Measurements from ENCODE around the gene COMT. TPM values are rescaled to one million over a fixed set of nuclear protein-coding genes. Genes with fewer than 3 reads are reported as not detected.
"Not testable (repeated sequence)": the region's sequence is repeated elsewhere in the genome, so short reads cannot be mapped to it uniquely, and the experiment has no call there.

COMT gene
- total RNA-seq, 1 donor from 2014 or later: 240 TPM

GRCh38 chr22:19903031-19903430 is 38.5 kb upstream of the COMT start:
- DNase-seq (ENCODE audit: extremely low spot score in 2 of 2): no peak
- TF ChIP-seq, protein P1, sequence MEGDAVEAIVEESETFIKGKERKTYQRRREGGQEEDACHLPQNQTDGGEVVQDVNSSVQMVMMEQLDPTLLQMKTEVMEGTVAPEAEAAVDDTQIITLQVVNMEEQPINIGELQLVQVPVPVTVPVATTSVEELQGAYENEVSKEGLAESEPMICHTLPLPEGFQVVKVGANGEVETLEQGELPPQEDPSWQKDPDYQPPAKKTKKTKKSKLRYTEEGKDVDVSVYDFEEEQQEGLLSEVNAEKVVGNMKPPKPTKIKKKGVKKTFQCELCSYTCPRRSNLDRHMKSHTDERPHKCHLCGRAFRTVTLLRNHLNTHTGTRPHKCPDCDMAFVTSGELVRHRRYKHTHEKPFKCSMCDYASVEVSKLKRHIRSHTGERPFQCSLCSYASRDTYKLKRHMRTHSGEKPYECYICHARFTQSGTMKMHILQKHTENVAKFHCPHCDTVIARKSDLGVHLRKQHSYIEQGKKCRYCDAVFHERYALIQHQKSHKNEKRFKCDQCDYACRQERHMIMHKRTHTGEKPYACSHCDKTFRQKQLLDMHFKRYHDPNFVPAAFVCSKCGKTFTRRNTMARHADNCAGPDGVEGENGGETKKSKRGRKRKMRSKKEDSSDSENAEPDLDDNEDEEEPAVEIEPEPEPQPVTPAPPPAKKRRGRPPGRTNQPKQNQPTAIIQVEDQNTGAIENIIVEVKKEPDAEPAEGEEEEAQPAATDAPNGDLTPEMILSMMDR (IDR thresholded peaks at IDR 0.05): no peak
- no peak for TF ChIP-seq POLR2A (IDR thresholded peaks at IDR 0.05)
- no peak for TF ChIP-seq POLR2AphosphoS5 (IDR thresholded peaks at IDR 0.05; ENCODE audit: insufficient read depth in 1 of 2, low read depth in 1 of 2)
- Histone ChIP-seq H3K27me3 (no peaks in the 10 kb centered on the region), H3K9me3 (no peaks in the 10 kb centered on the region), H3K36me3 (peaks cover 0 to 2% of the 10 kb centered on the region in 2 donors), H3K4me1 (no peaks in the 10 kb centered on the region), H3K27ac (no peak overlapping the region), H3K4me3 (no peak overlapping the region)
- intact Hi-C loops (cut with DNase I): no loop called here

- intact Hi-C loops (cut with DNase I): no loop called here
- Histone ChIP-seq H3K4me1 (no peaks in the 10 kb centered on the region), H3K36me3 (no peaks in the 10 kb centered on the region), H3K27ac (no peak overlapping the region), H3K9me3 (no peaks in the 10 kb centered on the region), H3K27me3 (no peaks in the 10 kb centered on the region), H3K4me3 (no peak overlapping the region)
- TF ChIP-seq POLR2AphosphoS5 (IDR thresholded peaks at IDR 0.05; ENCODE audit: insufficient read depth in 1 of 2, low read depth in 1 of 2): no peak
- no peak for DNase-seq (ENCODE audit: extremely low spot score in 2 of 2)
These were observed 38.1 kb upstream of the COMT start for GRCh38 chr22:19903513-19903912.

DNA sequence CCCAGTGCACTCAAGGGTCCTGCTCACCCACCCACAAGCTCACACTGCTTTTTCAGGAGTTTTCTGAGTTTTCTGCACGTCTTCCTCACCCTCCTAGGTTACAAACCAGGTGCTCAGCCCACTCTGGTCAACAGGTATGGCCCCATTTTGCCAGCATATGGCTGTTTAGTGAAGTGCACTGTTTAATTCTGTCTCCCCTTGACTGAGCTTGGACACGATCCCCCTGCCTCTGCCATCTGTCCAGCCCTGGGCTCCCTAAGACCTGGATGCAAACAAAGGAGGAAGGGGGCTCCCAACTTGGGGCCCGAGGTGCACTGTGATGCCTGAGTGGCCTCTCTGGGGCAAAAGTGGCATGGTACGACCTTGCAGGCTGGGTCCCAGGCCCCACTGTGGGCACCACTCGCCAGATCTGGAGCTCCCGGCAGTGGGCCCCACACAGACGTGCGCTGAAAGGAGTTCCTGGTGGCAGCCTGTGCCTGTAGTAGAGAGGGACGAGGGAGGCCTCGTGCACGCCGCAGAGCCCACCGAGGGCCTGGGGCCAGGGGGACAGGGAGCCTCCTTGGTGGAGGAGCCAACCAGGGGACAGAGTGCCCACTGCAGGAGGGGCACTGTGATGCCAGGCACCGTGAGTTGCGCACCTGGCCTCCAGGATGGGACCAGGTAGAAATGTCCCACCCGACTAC is 37.3 kb upstream of the COMT start:
- TF ChIP-seq, protein P1 (IDR thresholded peaks at IDR 0.05): no peak
- TF ChIP-seq POLR2A (IDR thresholded peaks at IDR 0.05): no peak
- Histone ChIP-seq H3K9me3 (no peaks in the 10 kb centered on the region), H3K27ac (no peak overlapping the region), H3K4me3 (no peak overlapping the region), H3K36me3 (no peaks in the 10 kb centered on the region), H3K4me1 (no peaks in the 10 kb centered on the region), H3K27me3 (no peaks in the 10 kb centered on the region)
- intact Hi-C loops (cut with DNase I): no loop called here
- no peak for DNase-seq (ENCODE audit: extremely low spot score in 2 of 2)

GRCh38 chr22:19904935-19905334 is 36.6 kb upstream of the COMT start:
- intact Hi-C loops (cut with DNase I): no loop called here
- DNase-seq (ENCODE audit: extremely low spot score in 2 of 2): no peak
- Histone ChIP-seq H3K27me3 (no peaks in the 10 kb centered on the region), H3K4me3 (no peak overlapping the region), H3K4me1 (no peaks in the 10 kb centered on the region), H3K27ac (no peak overlapping the region), H3K9me3 (no peaks in the 10 kb centered on the region), H3K36me3 (no peaks in the 10 kb centered on the region)
- TF ChIP-seq POLR2A (IDR thresholded peaks at IDR 0.05): no peak

DNA sequence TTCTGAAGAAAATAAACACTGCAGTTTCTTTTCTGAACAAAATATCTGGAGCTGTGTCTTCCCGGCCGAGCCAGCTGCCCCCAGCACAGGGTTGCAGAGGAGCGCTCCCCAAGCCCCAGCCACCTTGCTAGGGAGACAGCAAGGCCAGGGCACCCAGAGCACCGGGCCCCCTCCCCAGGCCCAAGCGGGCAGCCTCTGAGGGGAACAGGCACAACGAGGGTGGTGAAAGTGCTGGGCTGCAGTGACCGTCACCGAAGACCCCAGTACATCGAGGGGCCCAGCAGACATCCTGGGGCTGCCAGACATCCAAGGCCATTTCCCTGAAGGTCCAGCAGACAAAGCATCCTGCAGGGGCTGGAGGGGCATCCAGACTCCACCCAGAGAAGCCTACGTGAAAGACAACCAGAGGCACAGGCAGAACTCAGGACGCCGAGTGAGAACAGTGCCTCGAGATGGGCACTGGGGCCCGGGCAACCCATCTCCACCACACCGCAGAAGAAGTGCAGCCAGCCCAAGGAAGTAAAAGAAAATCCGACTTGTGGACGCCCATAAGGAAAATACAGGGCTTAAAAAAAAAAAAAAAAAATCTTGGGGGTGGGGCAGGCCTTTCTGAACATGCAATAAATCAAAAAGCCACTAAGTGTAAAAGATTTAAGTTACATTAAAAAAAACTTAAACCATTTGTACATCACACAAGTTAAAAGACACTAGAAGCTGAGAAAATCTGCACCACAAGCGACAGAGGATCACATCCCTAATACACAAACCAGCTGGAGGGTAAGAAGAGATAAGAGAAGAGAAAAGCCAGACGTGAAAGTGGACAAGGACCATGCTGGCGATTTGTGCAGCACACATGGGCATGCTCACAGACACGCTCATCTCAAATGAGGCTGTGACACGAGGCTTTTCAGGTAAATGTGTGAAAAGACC is 36.0 kb upstream of the COMT start:
- Histone ChIP-seq H3K36me3 (no peaks in the 10 kb centered on the region), H3K9me3 (no peaks in the 10 kb centered on the region), H3K4me1 (no peaks in the 10 kb centered on the region), H3K27me3 (no peaks in the 10 kb centered on the region), H3K27ac (no peak overlapping the region), H3K4me3 (no peak overlapping the region)
- intact Hi-C loops (cut with DNase I): no loop called here
- TF ChIP-seq POLR2A (IDR thresholded peaks at IDR 0.05) (no peak), POLR2AphosphoS5 (IDR thresholded peaks at IDR 0.05; ENCODE audit: insufficient read depth in 1 of 2, low read depth in 1 of 2) (no peak)
- TF ChIP-seq, protein P1 (IDR thresholded peaks at IDR 0.05): no peak
- no peak for DNase-seq (ENCODE audit: extremely low spot score in 2 of 2)

DNA sequence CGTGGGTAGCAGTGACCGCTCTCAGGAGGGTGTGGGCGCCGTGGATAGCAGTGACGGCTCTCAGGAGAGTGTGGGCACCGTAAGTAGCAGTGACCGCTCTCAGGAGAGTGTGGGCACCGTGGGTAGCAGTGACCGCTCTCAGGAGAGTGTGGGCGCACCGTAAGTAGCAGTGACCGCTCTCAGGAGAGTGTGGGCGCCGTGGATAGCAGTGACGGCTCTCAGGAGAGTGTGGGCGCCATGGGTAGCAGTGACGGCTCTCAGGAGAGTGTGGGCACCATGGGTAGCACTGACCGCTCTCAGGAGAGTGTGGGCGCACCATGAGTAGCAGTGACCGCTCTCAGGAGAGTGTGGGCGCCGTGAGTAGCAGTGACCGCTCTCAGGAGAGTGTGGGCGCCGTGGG is 34.7 kb upstream of the COMT start:
- H3K4me1 ChIP-seq; H3K36me3 ChIP-seq; H3K9me3 ChIP-seq; H3K27me3 ChIP-seq; H3K27ac ChIP-seq; intact Hi-C loops (cut with DNase I); DNase-seq (ENCODE audit: extremely low spot score in 2 of 2); H3K4me3 ChIP-seq: not testable (repeated sequence)

- intact Hi-C loops (cut with DNase I); H3K27ac ChIP-seq; H3K27me3 ChIP-seq; H3K36me3 ChIP-seq; H3K9me3 ChIP-seq; H3K4me1 ChIP-seq; DNase-seq (ENCODE audit: extremely low spot score in 2 of 2); H3K4me3 ChIP-seq: not testable (repeated sequence)
These were observed 33.7 kb upstream of the COMT start for GRCh38 chr22:19907902-19908301.
